Uterus (tissue), 2 donors: ENCODE data around the gene FGF4.

Source experiments
- POLR2A ChIP-seq, 2 donors: fragments of 450-650 bp; IDR thresholded peaks; one replicate each; pipeline ENCODE4 v1.6.1; 2016; ENCODE audit warnings: antibody characterized with exemption in 2 of 2, mild to moderate bottlenecking in 1 of 2, moderate library complexity in 1 of 2
- TF ChIP-seq, protein P1 (sequence below), 4 experiments: fragments of 200-600 bp in 2 of 4; fragments of 450-650 bp in 2 of 4; sonication (generic) in 2 of 4; IDR thresholded peaks; one replicate each; pipeline ENCODE4 v1.5.1; 2016 to 2019; ENCODE audit warnings: antibody characterized with exemption in 4 of 4, mild to moderate bottlenecking in 2 of 4, moderate library complexity in 1 of 4

DNA sequence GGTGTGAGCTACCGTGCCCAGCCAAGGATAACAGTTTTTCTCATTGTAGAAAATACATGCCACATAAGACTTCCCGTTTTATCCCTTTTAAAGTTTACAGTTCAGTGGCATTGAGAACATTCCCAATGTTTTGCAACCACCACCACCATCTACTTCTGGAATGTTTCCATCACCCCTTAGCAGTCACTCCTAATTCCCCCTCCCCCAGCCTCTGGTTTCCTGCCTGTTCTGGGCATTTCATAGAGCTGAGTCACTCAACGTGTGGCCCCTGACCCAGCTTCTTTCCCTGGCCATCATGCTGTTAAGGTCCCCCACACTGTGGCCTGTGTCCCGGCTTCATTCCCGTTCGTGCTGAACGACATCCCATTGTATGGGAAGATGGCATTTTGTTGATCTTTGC, 30.7 kb downstream of the FGF4 start:
- TF ChIP-seq, protein P1, sequence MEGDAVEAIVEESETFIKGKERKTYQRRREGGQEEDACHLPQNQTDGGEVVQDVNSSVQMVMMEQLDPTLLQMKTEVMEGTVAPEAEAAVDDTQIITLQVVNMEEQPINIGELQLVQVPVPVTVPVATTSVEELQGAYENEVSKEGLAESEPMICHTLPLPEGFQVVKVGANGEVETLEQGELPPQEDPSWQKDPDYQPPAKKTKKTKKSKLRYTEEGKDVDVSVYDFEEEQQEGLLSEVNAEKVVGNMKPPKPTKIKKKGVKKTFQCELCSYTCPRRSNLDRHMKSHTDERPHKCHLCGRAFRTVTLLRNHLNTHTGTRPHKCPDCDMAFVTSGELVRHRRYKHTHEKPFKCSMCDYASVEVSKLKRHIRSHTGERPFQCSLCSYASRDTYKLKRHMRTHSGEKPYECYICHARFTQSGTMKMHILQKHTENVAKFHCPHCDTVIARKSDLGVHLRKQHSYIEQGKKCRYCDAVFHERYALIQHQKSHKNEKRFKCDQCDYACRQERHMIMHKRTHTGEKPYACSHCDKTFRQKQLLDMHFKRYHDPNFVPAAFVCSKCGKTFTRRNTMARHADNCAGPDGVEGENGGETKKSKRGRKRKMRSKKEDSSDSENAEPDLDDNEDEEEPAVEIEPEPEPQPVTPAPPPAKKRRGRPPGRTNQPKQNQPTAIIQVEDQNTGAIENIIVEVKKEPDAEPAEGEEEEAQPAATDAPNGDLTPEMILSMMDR (IDR thresholded peaks at IDR 0.05), result no peak
- no peak for TF ChIP-seq POLR2A (IDR thresholded peaks at IDR 0.05)
